Fibroblast of peridontal ligament (primary cell): ENCODE data around the gene CARHSP1.
A peak's percentile ranks its signal among the peaks of the same experiment; 100 is the strongest.
"Not testable (repeated sequence)": the region's sequence is repeated elsewhere in the genome, so short reads cannot be mapped to it uniquely, and the experiment has no call there.

ENCODE experiments used
- DNase-seq: peaks from one replicate; pipeline ENCODE4 v3.0.0-alpha.2; 2010; ENCODE audit errors: extremely low read depth

CARHSP1 gene

DNA sequence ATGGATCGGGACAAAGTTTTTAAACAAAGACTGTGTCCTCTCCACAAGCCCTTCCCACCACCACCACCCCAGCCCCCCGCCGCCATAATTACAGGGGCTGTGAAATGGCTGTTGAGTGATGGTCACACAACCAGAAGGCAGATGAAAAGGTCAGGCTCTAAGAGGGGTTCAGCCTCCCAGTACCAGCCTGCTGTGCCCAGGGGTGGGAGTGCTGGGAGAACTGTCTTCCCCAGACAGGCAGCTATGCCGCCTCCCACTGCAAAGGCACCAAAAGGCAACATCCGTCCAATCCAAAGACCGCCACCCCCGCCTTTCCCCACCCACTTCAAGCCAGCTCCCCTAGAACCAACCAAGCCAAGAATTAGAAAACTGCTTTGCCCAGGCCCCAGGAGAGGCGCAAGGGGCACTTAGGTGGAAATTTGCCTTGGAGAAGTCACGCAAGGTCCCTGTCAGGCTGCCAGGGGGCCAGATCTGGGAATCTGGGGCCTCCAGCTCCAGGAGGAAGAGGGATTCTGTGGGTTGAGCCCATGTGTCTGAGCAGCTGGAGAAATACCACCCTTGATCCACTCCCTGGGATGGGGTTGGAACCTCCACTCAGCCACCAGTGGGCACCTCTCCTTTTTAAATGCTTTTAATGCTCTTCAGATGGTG, 14.4 kb downstream of the CARHSP1 start:
- no peak for DNase-seq

DNA sequence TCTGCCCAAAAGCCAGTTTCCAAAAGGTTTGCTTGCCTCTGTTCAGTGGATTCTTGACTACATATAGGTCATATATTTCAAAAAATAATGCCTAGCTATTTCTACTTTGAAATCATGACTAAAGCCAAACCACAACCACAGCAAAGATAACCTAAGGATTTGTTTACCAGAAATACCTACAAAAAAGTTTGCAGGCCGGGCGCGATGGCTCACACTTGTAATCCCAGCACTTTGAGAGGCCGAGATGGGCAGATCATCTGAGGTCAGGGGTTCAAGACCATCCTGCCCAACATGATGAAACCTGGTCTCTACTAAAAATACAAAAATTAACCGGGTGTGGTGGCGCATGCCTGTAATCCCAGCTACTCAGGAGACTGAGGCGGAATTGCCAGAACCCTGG, 15.2 kb downstream of the CARHSP1 start:
- no peak for DNase-seq

DNA sequence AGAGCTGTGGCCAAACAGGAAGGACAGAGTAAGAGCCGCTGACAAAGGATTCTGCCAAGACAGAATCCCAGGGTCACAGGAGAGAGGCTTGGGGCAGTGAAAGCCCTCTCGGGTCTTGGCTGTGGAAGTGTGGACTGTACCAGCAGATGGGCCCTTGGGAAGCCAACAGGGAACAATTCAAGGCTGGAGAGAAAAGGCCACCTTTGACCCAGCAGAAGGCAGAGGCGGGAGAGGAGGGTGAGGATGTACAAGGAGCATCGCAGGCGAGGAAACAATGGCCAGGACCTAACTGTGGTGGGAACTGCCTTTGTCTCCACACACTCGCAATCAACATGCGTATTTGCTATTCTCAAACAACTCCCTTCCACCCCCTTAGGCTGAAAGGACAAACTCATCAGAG, 15.7 kb downstream of the CARHSP1 start:
- DNase-seq = no peak

DNA sequence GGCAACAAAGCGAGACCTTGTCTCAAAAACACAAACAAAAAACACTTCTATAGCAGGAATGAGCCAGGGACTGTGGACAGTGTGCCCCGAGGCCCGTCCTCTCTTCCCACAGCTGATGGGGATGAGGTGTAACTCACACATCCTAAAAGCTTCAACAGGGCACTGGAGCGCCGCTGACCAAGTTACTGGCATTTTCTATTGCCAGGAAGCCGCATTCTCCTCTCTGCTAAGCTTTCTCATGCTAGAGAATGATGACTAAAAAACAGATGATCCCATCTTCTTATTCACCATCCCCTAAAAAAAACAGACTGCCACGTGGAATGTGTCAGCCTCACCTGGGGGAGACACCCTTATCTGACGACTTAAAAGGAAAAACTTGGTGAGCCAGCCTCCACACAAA, 16.3 kb downstream of the CARHSP1 start:
- DNase-seq = no peak

DNA sequence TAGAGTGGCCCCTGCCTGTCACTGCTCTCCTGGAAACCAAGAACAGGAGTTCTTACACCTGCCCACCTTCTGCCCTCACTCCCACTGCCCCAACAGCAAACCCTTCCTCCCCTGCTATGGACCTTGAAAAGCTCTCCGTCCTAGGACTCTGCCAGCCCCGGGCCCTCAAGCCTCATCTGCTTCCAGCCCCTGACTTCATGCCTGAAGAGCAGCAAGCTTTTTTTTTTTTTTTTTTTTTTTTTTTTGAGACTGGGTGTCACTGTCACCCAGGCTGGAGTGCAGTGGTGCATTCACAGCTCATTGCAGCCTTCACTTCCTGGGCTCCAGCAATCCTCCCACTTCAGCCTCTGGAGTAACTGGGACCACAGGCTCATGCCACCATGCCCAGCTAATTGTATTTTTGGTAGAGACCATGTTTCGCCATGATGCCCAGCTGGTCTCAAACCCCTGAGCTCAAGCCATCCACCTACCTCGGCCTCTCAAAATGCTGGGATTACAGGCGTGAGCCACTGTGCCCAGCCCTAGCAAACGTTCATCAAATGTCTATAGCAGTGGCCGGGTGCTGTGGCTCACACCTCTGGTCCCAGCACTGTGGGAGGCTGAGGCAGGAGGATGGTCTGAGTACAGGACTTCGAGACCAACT, 16.9 kb downstream of the CARHSP1 start:
- DNase-seq = no peak

DNA sequence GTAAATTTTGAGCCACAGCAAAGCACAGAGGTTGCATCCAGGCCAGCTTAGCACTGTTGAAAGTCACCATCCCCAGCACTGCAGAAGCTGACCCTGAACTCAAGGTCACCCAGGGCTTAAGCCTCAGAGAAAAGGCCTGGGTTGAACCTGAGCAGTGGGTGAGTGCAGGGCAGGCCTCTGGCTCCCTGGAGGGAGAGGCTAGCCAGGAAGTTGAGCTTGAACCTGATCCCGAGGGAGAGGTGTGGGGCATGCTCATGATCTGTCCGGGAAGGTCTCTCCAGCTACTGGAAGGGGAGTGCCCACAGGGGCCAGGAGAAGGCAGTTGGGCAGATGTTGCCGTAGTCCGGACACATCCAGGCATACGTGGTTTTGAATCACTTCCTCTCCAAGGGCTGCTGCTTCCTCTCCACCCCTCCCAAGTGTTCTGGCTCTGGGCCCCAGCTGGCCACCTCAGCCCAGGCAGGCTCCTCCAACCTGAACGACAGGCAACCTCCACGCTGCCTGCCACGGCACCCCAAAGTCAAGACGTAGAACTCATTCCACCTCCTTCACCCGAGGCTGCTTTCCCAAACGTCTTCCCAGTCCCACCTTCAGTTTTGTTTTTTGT, 18.4 kb downstream of the CARHSP1 start:
- DNase-seq = peak; percentile 57

DNA sequence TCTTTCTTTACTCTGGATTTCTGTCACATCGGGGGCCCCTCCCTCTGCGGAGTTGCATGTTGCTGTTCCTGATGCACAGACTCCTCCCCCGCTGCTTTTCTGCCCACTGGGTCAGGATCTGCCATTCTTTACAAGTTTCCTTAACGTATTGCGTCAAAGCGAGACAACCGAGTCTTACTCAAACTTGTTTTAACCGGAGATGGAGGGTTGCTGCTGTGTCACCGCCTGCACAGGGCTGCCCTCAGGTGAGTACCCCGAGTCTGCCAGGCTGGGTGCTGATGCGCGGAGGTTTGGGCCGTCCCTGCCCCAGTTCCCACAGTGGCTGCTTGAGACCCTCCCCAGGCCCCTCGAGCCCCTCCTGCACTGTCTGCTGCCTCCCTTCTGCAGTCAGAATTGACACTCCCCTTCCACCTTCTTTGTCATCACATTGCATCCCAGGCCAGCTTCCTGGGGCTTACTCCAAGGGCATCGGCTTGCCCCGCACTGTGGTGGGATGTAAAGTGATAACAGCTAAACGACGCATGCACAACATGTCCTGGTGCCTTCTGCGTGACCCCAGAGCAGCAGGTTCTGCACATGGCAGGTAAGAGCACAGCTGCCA, 19.3 kb downstream of the CARHSP1 start:
- no peak for DNase-seq

DNA sequence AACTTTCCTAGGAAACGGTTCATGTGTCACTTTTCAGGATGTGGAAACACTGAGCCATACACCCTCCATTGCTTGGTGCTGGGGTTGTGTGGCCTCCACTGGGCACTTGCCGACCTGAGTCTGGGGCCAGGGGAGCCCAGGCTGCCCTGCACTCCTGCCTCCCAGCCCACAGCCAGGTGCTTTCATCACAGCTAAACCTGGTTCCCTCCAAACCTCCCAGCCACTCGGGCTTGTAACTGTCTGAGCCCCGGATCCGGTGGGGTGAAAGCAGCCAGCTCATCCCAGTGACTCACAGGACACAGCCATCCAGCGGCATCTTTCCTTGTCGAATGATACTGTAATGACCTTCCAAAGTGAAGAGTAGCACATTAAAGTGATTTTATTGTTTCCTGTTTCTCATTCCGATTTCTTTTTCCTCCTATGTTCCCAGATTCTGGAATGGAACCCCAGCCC, 19.8 kb downstream of the CARHSP1 start:
- DNase-seq = peak; percentile 37

DNA sequence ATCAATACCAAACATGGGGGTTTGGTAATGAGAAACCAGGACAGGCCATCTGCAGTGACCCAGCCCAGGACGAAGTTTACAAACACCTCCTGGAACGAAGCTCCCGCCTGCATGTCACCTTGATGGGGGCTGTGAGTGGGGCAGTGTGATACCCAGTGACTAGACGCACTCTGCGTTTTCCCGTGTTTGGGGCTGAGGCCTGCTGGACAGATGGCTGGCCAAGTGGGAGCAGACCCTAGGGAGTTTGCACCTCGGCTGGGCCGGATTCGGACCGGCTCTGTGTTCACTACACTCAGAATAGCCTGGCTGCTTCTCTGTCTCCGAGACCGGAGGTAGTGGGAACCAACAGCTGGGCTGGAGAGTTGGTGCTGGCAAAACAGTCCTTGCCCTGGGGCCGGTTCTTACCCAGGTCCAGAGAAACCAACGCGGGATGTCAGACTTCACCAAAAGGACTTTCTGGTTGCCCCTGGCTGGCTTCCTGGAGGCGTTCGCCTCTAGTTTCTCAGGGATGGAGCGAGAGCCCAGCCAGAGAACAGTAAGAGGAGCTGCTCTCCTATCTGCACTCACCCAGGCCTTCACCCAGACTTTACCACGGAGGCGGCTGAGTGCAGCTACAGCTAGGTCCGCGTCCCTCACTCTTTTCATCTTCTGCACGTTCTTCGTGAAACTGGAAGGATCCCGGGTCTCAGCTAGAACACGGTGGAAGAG, 20.4 kb downstream of the CARHSP1 start:
- DNase-seq = no peak

DNA sequence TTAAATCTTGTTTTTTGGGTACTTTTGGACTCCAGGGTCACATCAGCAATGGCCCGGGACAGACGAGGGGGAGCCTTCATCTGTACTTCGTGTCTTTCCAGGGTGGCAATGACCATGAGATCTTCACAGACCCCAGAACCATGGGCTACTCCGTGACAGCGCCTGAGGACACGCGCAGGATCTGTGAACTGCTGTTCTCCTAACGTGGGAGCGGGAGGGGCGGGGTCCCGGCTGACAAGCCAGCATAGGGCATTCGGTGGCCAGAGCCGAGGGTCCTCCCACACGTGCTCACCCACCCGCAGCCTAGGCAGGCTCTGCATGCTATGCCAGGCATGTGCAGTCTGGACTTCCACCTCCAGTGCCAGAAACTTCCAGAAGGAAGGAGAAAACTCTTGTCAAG, 21.2 kb downstream of the CARHSP1 start:
- DNase-seq = no peak

DNA sequence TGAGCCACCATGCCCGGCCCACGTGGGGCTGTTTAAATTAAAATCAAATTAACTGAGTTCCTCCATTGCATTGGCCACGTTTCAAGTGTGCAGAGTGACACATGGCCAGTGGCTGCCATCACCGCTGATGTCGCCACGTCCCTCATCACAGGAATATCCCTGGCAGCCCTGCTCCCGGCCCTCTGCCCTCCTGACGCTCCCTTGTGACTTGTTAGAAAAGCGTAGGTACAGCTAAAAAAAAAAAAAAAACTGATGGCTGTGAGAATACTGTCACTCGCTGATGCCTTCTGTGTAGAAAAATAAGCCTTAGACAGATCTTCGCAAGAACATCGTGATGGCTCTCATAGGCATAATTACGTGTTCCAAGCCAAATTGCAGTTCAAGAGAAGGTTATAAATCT, 21.7 kb downstream of the CARHSP1 start:
- DNase-seq = no peak

DNA sequence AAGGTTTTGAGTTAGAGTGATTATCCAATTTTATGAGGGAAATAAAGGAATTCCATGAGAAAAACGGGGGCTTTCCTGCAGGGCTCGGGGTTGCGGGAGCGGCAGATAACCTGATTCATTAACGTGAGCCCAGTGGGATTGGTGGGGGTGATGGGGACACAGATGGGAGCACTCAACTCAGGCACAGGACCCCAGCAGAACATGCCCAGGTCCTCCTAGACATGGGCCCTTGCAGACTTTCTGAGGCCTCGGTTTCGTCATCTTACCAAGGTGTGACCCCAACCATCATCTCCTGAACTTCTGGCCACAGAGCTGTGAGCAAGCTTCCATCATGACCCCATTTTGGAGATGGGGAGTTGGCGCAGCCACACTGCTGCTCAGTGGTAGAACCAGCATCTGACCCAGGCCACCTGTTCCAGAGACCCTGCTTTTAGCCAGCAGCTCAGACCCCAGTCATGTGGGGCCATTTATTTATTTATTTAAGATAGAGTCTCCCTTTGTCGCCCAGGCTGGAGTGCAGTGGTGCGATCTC, 22.3 kb downstream of the CARHSP1 start:
- no peak for DNase-seq

DNA sequence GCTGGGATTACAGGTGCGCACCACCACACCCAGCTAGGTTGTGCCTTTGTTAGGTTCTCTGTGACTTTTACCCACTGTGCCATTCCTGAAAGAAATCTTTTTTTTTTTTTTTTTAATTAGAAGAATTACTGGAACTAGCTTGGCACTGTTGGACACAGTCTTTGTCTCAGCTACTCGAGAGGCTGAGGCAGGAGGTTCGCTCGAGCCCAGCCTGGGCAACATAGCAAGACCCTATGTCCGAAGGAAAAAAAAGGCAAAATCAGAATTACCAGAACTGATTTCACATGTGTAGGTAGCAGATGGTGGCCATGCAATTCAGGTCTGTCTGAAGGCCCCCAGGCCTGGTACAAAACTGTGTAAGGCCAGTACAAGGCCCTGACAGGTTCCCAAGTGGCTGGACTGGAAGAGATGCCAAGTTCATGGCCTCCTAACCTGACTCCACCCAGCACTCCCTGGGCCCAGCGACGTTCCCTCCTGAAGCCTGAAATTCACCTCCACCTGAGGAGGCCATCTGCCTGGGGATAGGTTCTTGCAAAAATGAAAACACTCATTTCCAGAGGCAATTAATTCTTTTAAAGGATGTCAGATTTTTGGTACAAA, 23.0 kb downstream of the CARHSP1 start:
- DNase-seq = no peak

DNA sequence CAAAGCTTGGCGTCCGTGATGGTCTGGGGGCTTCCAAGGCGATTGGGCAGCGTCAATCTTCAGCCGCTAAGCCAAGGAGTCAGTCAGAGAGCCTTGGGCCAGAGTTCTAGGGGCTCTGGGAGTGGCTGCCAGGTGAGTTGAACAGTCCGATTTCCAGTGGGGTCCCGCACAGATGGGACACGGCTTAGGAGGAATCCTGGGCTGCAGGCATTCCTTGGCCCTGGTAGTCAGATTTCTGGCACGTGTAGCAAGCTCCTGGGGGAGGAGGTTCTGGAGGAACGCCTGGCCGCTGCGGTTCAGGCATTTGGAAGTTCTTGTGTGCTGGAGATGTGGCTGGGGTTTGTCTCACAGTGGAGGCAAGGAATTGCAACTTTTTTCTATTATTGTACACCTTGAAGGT, 25.5 kb downstream of the CARHSP1 start:
- not testable (repeated sequence) for DNase-seq

DNA sequence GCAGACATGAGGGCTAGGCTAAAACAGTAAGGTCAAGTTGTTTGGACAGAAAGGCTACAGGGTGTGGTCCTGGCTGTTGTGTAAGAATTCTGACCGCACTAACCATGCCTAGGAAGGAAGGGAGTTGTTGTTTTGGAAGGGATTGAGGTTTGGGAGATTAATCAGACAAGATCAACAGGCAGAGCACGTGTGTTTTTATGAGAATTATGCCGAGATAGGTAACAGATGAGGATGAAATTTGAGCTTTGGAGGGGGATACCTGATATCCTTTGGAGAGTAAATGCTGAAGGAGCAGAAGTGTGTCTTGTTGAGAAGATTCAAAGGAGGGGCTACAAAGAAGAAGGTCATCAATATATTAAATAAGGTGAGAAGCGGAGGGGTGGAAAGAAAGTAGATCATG, 26.8 kb downstream of the CARHSP1 start:
- not testable (repeated sequence) for DNase-seq

DNA sequence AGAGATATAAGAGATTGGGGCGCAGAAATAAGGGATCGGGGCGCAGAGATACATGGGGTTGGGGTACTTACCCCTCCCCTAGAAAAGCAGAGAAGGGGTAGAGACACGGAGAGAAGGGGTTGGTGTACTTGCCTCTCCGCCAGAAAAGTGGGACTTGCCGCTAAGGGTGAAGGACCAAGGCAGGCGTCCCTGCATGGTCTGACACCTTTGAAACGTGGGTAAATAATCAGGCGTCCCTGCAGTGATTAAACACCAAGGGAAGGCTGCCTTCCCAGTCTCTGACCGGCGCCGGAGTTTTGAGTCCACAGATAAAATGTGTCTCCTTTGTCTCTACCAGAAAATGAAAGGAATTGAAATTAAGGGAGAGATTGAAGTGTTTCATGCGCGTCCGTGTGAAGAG, 31.2 kb downstream of the CARHSP1 start:
- DNase-seq = not testable (repeated sequence)

DNA sequence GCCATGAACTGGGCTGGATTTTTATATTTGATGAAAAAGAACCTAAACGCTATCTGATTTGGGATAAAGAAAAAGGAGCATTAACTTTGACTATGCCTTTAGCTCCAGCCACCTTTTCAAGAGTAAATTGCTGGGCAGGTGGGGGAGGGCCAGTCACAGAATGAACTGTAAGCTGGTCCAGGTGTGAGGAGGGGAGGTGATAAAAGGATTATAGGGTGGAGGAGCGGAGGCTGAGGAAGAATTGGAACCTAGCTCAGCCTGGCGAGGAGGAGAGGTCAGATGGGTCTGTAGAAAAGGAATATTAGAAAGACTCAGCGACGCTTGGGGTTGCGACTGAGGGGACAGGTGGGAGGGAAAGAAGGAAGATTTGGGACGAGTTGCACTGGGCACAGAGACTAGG, 32.0 kb downstream of the CARHSP1 start:
- not testable (repeated sequence) for DNase-seq

DNA sequence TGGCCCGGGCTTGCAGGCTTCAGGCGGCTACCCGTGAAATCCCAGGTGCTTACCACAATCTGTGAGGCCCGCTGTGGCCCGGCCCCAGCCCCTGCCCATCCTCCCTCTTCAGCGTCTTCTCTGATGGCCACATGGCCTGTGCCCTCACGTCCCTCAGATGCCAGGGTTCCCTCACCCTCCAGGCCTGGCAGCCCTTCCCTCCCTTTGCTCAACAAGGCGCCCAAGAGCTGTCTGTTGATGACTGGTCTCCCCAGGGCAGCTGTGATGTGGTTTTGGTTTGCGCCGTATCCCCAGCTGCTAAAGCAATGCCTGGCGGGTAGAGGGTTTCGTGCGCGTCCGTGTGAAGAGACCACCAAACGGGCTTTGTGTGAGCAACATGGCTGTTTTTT, 36.1 kb downstream of the CARHSP1 start:
- DNase-seq = no peak

DNA sequence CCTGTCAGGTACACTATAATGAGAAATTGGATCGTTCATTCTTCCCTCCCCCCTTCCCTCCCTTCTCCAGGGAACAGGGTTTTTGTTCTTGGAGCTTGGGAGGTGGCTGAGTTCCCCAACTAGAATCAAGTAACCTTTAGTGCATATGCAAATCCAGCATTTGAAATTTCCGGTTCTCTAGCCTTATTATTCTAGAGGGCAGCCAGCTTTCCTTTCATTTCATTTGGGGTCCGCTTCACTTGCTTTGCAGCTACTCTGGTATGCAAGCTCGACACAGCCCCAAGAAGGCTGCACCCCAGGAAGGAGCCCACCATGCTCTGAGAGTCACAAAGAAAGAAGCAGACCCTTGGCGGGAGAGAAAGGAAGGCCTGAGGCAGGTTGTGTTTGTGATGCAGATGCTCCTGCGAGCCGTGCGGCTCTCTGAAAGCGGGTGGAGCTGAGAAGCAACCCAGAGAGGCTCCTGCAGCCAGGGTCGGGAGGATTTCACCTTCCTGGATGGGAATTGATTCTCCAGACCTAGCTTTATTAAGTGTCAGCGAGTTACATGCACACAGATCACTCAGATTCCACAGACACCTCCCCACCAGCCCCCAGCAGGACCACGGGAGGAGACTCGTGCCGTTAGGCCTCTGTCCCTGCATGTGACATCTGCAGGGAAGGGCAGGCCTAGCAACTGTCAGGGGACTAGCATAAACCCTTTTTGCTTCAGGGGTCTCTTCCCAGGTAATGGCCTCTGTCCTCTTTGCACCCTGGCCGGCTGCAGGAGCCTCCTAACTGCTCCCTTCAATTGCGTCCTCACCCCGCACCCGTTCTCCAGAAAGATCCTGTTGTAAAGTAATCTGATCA, 36.7 kb downstream of the CARHSP1 start:
- no peak for DNase-seq

DNA sequence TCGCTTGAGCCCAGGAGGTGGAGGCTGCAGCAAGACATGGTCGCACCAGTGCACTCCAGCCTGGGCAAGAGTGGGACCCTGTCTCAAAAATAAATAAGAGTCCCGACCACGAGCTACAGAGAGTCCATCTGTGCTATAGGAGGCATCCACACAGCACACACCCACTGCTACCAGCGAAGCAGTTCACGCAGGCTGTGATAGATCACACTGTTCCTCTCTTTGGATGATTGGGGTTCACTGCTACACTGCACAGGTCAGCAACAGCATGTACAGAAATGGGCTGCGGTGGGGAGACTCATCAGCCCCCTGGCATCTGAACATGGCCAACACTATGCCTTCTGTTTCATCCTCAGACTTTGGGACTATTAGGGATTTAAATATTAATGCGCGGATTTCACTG, 37.4 kb downstream of the CARHSP1 start:
- no peak for DNase-seq
